A549 (cell line): ENCODE data around the gene PPP1R1A.

Experiments
- CEBPB ChIP-seq, 2 experiments: fragments of >200 bp in 1 of 2; sonication (Bioruptor Twin) in 1 of 2; formaldehyde crosslinking in 1 of 2; IDR thresholded peaks; 2 replicates each; pipeline ENCODE4 v1.6.1; 2012 to 2016
- HOXB5 ChIP-seq: fragments of 250-450 bp; sonication (Bioruptor Pico); IDR thresholded peaks from 2 replicates; pipeline ENCODE4 v1.5.0; 2020; ENCODE audit warnings: mild to moderate bottlenecking, moderate library complexity
- JUNB ChIP-seq: fragments of >200 bp; sonication (Bioruptor Twin); formaldehyde crosslinking; IDR thresholded peaks from 2 replicates; pipeline ENCODE4 v1.6.1; 2016
- RNF2 ChIP-seq: fragments of 200-600 bp; sonication (generic); IDR thresholded peaks from 2 replicates; pipeline ENCODE4 v1.6.1; 2016; ENCODE audit warnings: low read depth, mild to moderate bottlenecking, antibody characterized with exemption, moderate library complexity, borderline replicate concordance
- TF ChIP-seq, protein P1 (sequence below): fragments of >200 bp; sonication (Bioruptor Twin); formaldehyde crosslinking; IDR thresholded peaks from 3 replicates; pipeline ENCODE4 v1.5.1; 2016

DNA sequence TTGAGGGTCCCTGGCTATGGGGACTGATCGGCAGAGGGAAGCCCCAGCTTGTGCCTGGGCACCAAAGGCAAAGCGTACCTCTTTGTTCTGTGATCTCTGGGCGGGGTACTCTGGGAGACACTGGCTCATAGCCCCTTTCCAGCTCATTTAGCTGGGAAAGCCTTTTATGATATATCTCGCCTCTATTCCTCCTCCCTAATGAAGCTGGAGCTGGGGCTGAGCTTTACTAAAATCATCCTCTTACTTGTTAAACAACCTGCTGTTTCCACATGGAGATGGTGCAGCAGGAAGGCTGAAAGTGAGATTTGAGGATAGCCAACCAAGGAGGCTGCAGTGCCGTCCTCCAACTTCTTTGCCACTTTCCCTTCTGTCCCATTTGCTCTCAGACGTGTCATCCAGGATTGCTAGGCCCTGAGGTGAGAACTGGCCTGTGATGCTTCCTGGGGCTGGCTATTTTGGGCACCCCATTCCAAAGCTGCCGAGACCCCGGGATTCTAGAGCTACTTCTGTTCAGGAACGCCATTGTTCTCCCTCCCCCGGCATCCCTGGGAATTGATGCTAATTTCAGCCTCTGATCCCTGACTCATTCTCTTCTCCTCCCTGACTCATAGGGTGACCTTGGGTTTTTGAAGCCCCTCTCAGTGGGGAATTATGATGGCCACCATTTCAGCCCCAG, 23.0 kb downstream of the PPP1R1A start:
- TF ChIP-seq JUNB (no peak), RNF2 (no peak), HOXB5 (no peak), CEBPB (IDR thresholded peaks at IDR 0.05) (no peak)
- TF ChIP-seq, protein P1, sequence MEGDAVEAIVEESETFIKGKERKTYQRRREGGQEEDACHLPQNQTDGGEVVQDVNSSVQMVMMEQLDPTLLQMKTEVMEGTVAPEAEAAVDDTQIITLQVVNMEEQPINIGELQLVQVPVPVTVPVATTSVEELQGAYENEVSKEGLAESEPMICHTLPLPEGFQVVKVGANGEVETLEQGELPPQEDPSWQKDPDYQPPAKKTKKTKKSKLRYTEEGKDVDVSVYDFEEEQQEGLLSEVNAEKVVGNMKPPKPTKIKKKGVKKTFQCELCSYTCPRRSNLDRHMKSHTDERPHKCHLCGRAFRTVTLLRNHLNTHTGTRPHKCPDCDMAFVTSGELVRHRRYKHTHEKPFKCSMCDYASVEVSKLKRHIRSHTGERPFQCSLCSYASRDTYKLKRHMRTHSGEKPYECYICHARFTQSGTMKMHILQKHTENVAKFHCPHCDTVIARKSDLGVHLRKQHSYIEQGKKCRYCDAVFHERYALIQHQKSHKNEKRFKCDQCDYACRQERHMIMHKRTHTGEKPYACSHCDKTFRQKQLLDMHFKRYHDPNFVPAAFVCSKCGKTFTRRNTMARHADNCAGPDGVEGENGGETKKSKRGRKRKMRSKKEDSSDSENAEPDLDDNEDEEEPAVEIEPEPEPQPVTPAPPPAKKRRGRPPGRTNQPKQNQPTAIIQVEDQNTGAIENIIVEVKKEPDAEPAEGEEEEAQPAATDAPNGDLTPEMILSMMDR, result no peak
